ENCODE data around the gene MISP. TPM values are rescaled to one million over a fixed set of nuclear protein-coding genes. Genes with fewer than 3 reads are reported as not detected.

MISP gene
- total and polyA plus RNA-seq, 2 of the 4 experiments (the other 2 are of a cell fraction), result not detected

DNA sequence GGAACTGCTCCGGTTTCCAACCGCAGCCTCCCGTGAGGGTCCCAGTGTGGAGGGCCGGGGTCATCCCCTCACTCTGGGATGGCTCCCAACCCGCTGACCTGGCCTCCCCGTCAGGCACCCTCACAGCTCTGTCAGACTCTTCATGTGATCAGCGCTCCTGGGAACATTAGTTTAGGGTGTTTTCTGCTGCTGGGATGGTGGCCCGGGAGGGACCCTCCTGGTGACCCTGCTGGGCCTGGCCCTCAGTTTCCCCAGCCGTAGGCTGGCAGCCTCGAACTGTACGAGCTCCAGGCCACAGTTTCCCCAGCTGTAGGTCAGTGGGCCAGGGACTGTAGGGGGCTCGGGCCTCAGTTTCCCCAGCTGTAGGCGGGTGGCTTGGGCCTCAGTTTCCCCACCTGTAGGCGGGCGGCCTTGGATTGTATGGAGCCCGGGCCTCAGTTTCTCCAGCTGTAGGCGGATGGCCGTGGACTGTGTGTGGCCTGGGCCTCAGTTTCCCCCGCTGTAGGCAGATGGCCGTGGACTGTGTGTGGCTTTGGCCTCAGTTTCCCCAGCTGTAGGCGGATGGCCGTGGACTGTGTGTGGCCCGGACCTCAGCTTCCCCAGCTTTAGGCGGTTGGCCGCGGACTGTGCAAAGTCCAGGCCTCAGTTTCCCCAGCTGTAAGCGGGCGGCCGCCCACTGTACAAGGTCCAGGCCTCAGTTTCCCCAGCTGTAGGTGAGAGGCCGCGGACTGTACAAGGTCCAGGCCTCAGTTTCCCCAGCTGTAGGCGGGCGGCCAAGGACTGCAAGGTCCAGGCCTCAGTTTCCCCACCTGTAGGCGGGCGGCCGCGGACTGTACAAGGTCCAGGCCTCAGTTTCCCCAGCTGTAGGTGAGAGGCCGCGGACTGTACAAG is 45.0 kb downstream of the MISP start:
- WGBS, 2 experiments (ENCODE audit: extremely low coverage in 2 of 2, insufficient read length in 1 of 2), result 88% methylated on average over 18 of the region's 39 CpGs; no CpG with 5 or more reads in 1 of the 2 experiments
- Histone ChIP-seq H2BK120ac (ENCODE audit: low read depth, low read length) (no peak overlapping the region), H2BK20ac (ENCODE audit: low read depth, low read length) (no peak overlapping the region), H3K14ac (replicated peaks; ENCODE audit: low read depth, low read length) (no peak overlapping the region), H4K91ac (ENCODE audit: insufficient read depth, low read depth, low read length) (peak overlapping the region; percentile 59; the same call in 1 of the 2 replicates), H3K4me1 (ENCODE audit: control insufficient read depth, insufficient read depth, low read length) (peaks cover 15% of the 10 kb centered on the region), H4K20me1 (ENCODE audit: insufficient read depth, low read length) (peaks cover 31% of the 10 kb centered on the region), H2AK9ac (replicated peaks; ENCODE audit: low read depth, low read length, poor library complexity) (peak overlapping the region; percentile 92), H2AFZ (replicated peaks; ENCODE audit: low read length, poor library complexity) (no peak overlapping the region), H3K4ac (ENCODE audit: low read depth, low read length) (peak overlapping the region; percentile 91; the same call in 1 of the 2 replicates), H3K27me3 (ENCODE audit: control insufficient read depth, insufficient read depth, low read length) (no peaks in the 10 kb centered on the region), H3K9me3 (ENCODE audit: control insufficient read depth, insufficient read depth, low read length) (no peaks in the 10 kb centered on the region), H4K5ac (ENCODE audit: low read depth, low read length) (0 out of 2 replicates have a peak overlapping the region, but pooled peaks have one; percentile 83), H3K27ac (ENCODE audit: insufficient read depth, low read length) (no peak overlapping the region; the same call in 1 of the 2 replicates), H3K9me1 (ENCODE audit: insufficient read depth, low read length) (peaks cover 2% of the 10 kb centered on the region; the same call in 1 of the 2 replicates), H3K4me2 (ENCODE audit: low read depth, low read length) (no peak overlapping the region; the same call in 1 of the 2 replicates), H3K56ac (ENCODE audit: extremely low read depth, insufficient read depth, low read length) (no peak overlapping the region), H3K79me1 (ENCODE audit: low read depth in 1 of 2, low read length in 2 of 2) (peaks cover 0 to 5% of the 10 kb centered on the region in 2 experiments; a peak in 1 of 4 replicates), H2AK5ac (ENCODE audit: low read depth, low read length) (peak overlapping the region; percentile 83), H3K23ac (ENCODE audit: low read depth, low read length) (no peak overlapping the region), H3K18ac (ENCODE audit: low read depth, low read length) (no peak overlapping the region), H3K9ac (ENCODE audit: low read depth, low read length) (no peak overlapping the region), H3K36me3 (ENCODE audit: control insufficient read depth, insufficient read depth, low read length) (peaks cover 19% of the 10 kb centered on the region), H2BK5ac (ENCODE audit: low read depth, low read length, poor library complexity, severe bottlenecking) (peak overlapping the region; percentile 89), H2BK15ac (ENCODE audit: low read depth, low read length) (no peak overlapping the region; the same call in 2 of the 3 replicates), H3K4me3 (ENCODE audit: insufficient read depth, low read depth, low read length) (no peak overlapping the region), H4K8ac (ENCODE audit: low read depth in 2 of 2, low read length in 2 of 2) (peak overlapping the region; percentile 13 to 98; a peak in 3 of 4 replicates)
- DNase-seq, result no peak
- dilution Hi-C loops (cut with HindIII; ENCODE audit: low sequenced_read_pairs, unreplicated experiment) (no loop called here), intact Hi-C loops (cut with micrococcal nuclease) (loop anchor here (2.0 kb wide), 1 partner anchor 13 kb away; no protein-coding TSS in a partner anchor), in situ Hi-C loops (cut with MboI; ENCODE audit: low sequenced_read_pairs) (no loop called here)
- BruUV-seq (replicated peaks), result no TSS peak
- POLR2A ChIA-PET (ENCODE audit: unreplicated experiment), result no interaction called here
- TF ChIP-seq NFE2L2 (IDR thresholded peaks at IDR 0.05; ENCODE audit: low read depth, low read length) (no peak), POLR2A (IDR thresholded peaks at IDR 0.05; ENCODE audit: low read depth, low read length) (no peak), CEBPB (IDR thresholded peaks at IDR 0.05; ENCODE audit: low read depth, low read length) (no peak), ELK1 (IDR thresholded peaks at IDR 0.05; ENCODE audit: borderline replicate concordance, low read depth, low read length) (no peak), CHD1 (IDR thresholded peaks at IDR 0.05; ENCODE audit: low read depth, low read length) (no peak), RCOR1 (IDR thresholded peaks at IDR 0.05; ENCODE audit: insufficient replicate concordance, low read length) (no peak), CTCF (conservative IDR thresholded peaks at IDR 0.05; ENCODE audit: low read depth, low read length) (no peak), RFX5 (IDR thresholded peaks at IDR 0.05; ENCODE audit: low read depth, low read length) (no peak), FOS (IDR thresholded peaks at IDR 0.05; ENCODE audit: low read depth, low read length) (no peak), MXI1 (IDR thresholded peaks at IDR 0.05; ENCODE audit: borderline replicate concordance, low read depth, low read length) (no peak)
- CTCF ChIA-PET, result no interaction called here
- no peak for ATAC-seq (ENCODE audit: low read depth)
